NCI-H128 (cell line): ENCODE results near the gene PSMG2.
"Not testable (repeated sequence)": the region's sequence is repeated elsewhere in the genome, so short reads cannot be mapped to it uniquely, and the experiment has no call there.

Experiments
- DNase-seq: peaks from one replicate; lab custom pipeline; 2025; ENCODE audit not compliant: unreplicated experiment; lab: John Stamatoyannopoulos, UW

Gene PSMG2

GRCh38 chr18:12758566-12758965 lies 55.7 kb downstream of the PSMG2 start:
- DNase-seq: not testable (repeated sequence)

DNA sequence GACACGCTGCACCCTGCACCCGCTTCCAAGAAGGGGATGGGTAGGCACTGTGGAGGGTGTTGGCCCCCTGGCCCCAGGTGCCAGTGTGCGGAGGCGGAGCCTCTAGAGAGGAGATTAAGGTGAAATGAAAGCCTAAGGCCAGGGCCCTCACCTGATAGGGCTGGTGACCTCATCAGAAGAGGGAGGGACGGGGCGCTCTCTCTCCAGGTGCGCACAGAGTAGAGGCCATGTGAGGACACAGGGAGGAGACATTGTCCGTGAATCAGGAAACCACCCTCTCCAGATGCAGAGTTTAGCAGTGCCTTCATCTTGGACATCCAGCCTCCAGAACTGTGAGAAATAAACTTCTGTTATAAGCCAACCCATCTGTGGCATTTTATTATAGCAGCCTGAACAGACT lies 62.3 kb downstream of the PSMG2 start:
- no peak for DNase-seq

- no peak for DNase-seq
These were observed 62.7 kb downstream of the PSMG2 start for GRCh38 chr18:12765586-12765985.

- no peak for DNase-seq
These were observed 64.2 kb downstream of the PSMG2 start for GRCh38 chr18:12766986-12767433.

GRCh38 chr18:12767580-12768155 lies 64.8 kb downstream of the PSMG2 start:
- no peak for DNase-seq

DNA sequence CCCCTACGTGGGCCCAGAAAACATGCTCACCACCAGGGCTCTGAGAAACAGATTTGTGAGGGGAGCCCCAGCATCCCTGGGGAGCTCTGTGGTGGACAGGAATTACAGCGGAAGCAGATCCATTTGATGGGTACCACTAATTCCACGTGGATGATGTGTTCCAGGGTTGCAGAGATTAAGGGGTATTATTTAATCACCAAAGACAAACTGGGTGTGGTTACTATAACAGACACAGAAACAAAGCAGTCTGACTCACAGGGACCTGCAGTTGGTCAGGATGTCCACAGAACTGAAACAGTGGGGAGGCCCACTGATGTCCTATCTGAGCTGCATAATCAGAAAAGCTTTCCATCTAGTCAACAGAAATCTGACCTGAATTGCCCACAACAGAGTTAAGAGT lies 65.8 kb downstream of the PSMG2 start:
- DNase-seq: no peak

DNA sequence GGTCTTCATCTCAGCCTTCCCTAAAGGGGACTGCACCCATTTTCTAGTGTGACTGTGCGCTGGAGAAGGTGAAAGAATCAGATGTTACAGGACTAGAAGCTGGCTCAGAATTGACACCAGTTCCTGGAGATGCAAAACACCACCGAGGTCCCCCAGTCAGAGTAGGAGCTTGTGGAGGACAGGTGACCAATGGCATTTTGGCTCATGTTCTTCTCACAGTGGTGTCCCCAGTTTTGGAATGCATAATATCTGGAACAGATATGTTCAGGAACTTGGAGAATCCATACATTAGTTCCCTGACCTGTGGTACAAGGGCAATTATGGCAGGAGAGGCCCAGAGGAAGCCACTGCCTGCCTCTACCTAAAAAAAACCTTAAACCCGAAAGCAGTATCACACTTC lies 66.3 kb downstream of the PSMG2 start:
- DNase-seq: no peak

- DNase-seq: no peak
These were observed 67.0 kb downstream of the PSMG2 start for GRCh38 chr18:12769644-12770440.

DNA sequence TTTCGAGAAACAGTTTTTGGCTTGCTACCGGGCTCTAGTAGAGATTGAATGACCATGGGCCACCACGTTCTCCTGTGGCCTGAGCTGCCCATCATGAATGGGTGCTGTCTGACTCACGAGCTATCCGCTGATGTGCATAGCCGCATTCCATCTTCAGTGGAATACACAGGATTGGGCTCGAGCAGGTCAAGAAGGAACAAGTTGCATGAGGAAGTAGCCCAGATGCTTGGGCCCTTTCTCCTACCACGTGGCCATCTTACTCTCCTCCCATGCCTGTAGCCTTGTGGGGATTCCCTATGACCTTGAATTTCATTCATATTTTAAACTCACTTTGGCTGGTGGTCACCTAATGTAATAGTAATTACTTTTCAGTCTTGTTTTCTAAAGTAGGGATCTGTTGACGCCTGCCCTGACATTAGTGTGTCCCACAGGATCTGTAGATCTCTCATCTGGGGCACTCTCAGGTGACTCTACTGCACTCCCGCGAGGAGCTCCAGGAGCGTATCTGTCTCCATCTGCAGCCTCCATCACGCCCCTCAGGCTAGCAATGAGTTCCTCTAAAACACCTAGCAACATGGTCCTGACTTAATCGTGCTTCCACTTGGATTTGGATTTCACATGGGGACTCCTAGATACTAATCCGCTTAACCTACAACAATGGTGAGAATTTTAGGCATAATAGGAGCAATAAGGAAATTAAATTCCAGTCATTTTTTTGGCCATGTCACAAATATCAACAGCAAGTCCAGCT lies 67.8 kb downstream of the PSMG2 start:
- no peak for DNase-seq

- no peak for DNase-seq
These were observed 69.3 kb downstream of the PSMG2 start for GRCh38 chr18:12772111-12772510.

GRCh38 chr18:12773369-12773768 lies 70.5 kb downstream of the PSMG2 start:
- no peak for DNase-seq

DNA sequence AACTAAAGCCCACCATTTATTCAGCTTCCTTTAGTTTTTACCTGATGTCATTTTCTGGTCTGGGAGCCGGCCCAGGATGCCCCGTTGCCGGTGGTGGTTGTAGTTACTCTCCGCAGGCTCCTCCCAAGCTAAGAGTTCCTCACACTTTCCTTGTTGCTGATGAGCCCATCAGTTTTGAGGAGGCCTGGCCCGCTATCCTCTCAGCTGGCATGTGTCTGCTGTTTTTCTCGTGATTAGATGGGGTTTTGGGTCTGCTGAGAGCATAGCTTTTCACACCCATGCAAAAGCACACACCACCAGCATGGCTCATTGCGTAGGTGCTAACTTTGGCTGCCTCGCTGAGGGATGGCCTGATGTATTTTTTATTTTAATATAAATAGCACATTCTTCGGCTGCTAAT lies 72.1 kb downstream of the PSMG2 start:
- DNase-seq: no peak
